ENCODE results near the gene TALDO1. TPM values are rescaled to one million over a fixed set of nuclear protein-coding genes. Genes with fewer than 3 reads are reported as not detected.
A peak's percentile ranks its signal among the peaks of the same experiment; 100 is the strongest.

TALDO1 gene
- total and polyA plus RNA-seq, 5 experiments from 2014 or later, result 120 to 173 (median 160) TPM

- H3K36me3 Mint-ChIP-seq, result peaks cover 0 to 17% (median 4%) of the 10 kb centered on the region in 3 donors
- ATAC-seq (peak; percentile 32 to 39), DNase-seq (no peak)
- H3K9me3 Mint-ChIP-seq, result no peaks in the 10 kb centered on the region
- POLR2A ChIA-PET, result interaction anchor here (0.7 to 2.0 kb wide), 3 partner anchors 10 to 51 kb away, joined by 3 to 6 read pairs (median 3); no protein-coding TSS in a partner anchor
- peak overlapping the region in 4 of 10 donors; percentile 22 to 48 (median 30) for H3K4me3 Mint-ChIP-seq
- H3K4me1 Mint-ChIP-seq, result peaks cover 9 to 17% (median 16%) of the 10 kb centered on the region in 4 donors
- peak overlapping the region in 2 of 10 donors; percentile 31 to 33 for H3K27ac Mint-ChIP-seq
- H3K27me3 Mint-ChIP-seq, result peaks cover 0 to 5% (median 0%) of the 10 kb centered on the region in 5 donors
Measured at GRCh38 chr11:788009-788640, 40.9 kb downstream of the TALDO1 start.

- ATAC-seq (no peak), DNase-seq (no peak)
- H3K36me3 Mint-ChIP-seq, result peaks cover 0 to 15% (median 4%) of the 10 kb centered on the region in 3 donors
- peak overlapping the region in 3 of 10 donors; percentile 10 to 35 (median 10) for H3K4me3 Mint-ChIP-seq
- POLR2A ChIA-PET, result interaction anchor here (0.7 to 1.8 kb wide), 2 partner anchors 15 to 17 kb away, joined by 3 to 4 read pairs; partner anchors contain the start of gene PIDD1
- no peaks in the 10 kb centered on the region for H3K9me3 Mint-ChIP-seq
- H3K27me3 Mint-ChIP-seq, result peaks cover 0 to 5% (median 0%) of the 10 kb centered on the region in 5 donors
- peaks cover 6 to 19% (median 13%) of the 10 kb centered on the region in 4 donors for H3K4me1 Mint-ChIP-seq
- peak overlapping the region in 1 of 10 donors; percentile 70 for H3K27ac Mint-ChIP-seq
Measured at GRCh38 chr11:788953-789940, 42.0 kb downstream of the TALDO1 start.

- peaks cover 0 to 15% (median 4%) of the 10 kb centered on the region in 3 donors for H3K36me3 Mint-ChIP-seq
- peak in 1 of 10 donors; percentile 25 for DNase-seq
- H3K27ac Mint-ChIP-seq, result peak within 1 kb of the TSS in 1 of 10 donors; percentile 70
- peaks cover 6 to 21% (median 14%) of the 10 kb centered on the region in 4 donors for H3K4me1 Mint-ChIP-seq
- H3K4me3 Mint-ChIP-seq, result peak within 1 kb of the TSS in 2 of 10 donors; percentile 10 to 35
- POLR2A ChIA-PET, result interaction anchor here (1.0 to 1.8 kb wide), 2 partner anchors 14 to 43 kb away, joined by 3 to 4 read pairs; partner anchors contain the start of genes CD151 and PIDD1
- H3K27me3 Mint-ChIP-seq, result peaks cover 0 to 5% (median 0%) of the 10 kb centered on the region in 5 donors
- H3K9me3 Mint-ChIP-seq, result no peaks in the 10 kb centered on the region
- peak; percentile 50 to 58 for ATAC-seq
Measured at GRCh38 chr11:789943-790342, 42.7 kb downstream of the TALDO1 start, which contains the start of gene CEND1. Gene CEND1, minus strand, starts transcription at chr11:790090. Its CDS starts 1,514 bp downstream, at chr11:788576.

- Mint-ChIP-seq H3K27me3 (peaks cover 0 to 5% (median 0%) of the 10 kb centered on the region in 5 donors), H3K4me3 (peak overlapping the region in 1 of 10 donors; percentile 62), H3K36me3 (peaks cover 0 to 15% (median 4%) of the 10 kb centered on the region in 3 donors), H3K27ac (peak overlapping the region in 1 of 10 donors; percentile 33), H3K4me1 (peaks cover 6 to 20% (median 16%) of the 10 kb centered on the region in 4 donors), H3K9me3 (no peaks in the 10 kb centered on the region)
- POLR2A ChIA-PET, result interaction anchor here (1.0 to 1.8 kb wide), 2 partner anchors 13 to 42 kb away, joined by 3 to 4 read pairs; partner anchors contain the start of genes CD151 and PIDD1
- no peak for DNase-seq
- ATAC-seq, result no peak
Measured at GRCh38 chr11:790721-791564, 43.7 kb downstream of the TALDO1 start.

GRCh38 chr11:791658-792534, 44.6 kb downstream of the TALDO1 start:
- ATAC-seq (no peak), DNase-seq (no peak)
- Mint-ChIP-seq H3K4me1 (peaks cover 4 to 24% (median 23%) of the 10 kb centered on the region in 4 donors), H3K4me3 (no peak overlapping the region), H3K9me3 (no peaks in the 10 kb centered on the region), H3K27me3 (peaks cover 0 to 5% (median 0%) of the 10 kb centered on the region in 5 donors), H3K36me3 (peaks cover 0 to 16% (median 4%) of the 10 kb centered on the region in 3 donors), H3K27ac (no peak overlapping the region)
- POLR2A ChIA-PET, result interaction anchor here (0.6 to 1.2 kb wide), 2 partner anchors 9 to 562 kb away, joined by 3 to 4 read pairs; no protein-coding TSS in a partner anchor

GRCh38 chr11:792535-792821, 45.2 kb downstream of the TALDO1 start:
- peaks cover 0 to 5% (median 0%) of the 10 kb centered on the region in 5 donors for H3K27me3 Mint-ChIP-seq
- no peak overlapping the region for H3K4me3 Mint-ChIP-seq
- H3K36me3 Mint-ChIP-seq, result peaks cover 0 to 16% (median 4%) of the 10 kb centered on the region in 3 donors
- DNase-seq (no peak), ATAC-seq (no peak)
- no peak overlapping the region for H3K27ac Mint-ChIP-seq
- POLR2A ChIA-PET, result interaction anchor here (0.6 to 1.2 kb wide), 3 partner anchors 9 to 1542 kb away, joined by 3 to 4 read pairs (median 3); no protein-coding TSS in a partner anchor
- peaks cover 6 to 29% (median 29%) of the 10 kb centered on the region in 4 donors for H3K4me1 Mint-ChIP-seq
- H3K9me3 Mint-ChIP-seq, result no peaks in the 10 kb centered on the region

GRCh38 chr11:792873-793272, 45.6 kb downstream of the TALDO1 start:
- ATAC-seq, result no peak
- Mint-ChIP-seq H3K4me1 (peaks cover 4 to 27% (median 26%) of the 10 kb centered on the region in 4 donors), H3K4me3 (peak overlapping the region in 1 of 10 donors; percentile 38), H3K36me3 (peaks cover 0 to 16% (median 4%) of the 10 kb centered on the region in 3 donors), H3K27ac (no peak overlapping the region), H3K27me3 (peaks cover 0 to 5% (median 0%) of the 10 kb centered on the region in 5 donors), H3K9me3 (no peaks in the 10 kb centered on the region)
- no peak for DNase-seq
- POLR2A ChIA-PET, result interaction anchor here (0.6 to 1.2 kb wide), 4 partner anchors 10 to 1542 kb away, joined by 3 to 5 read pairs (median 4); partner anchors contain the start of gene GATD1

GRCh38 chr11:793556-793955, 46.3 kb downstream of the TALDO1 start:
- Mint-ChIP-seq H3K4me1 (peaks cover 4 to 24% (median 22%) of the 10 kb centered on the region in 4 donors), H3K27me3 (peaks cover 0 to 5% (median 0%) of the 10 kb centered on the region in 5 donors), H3K27ac (no peak overlapping the region), H3K9me3 (no peaks in the 10 kb centered on the region), H3K4me3 (peak overlapping the region in 6 of 10 donors; percentile 6 to 76 (median 26)), H3K36me3 (peaks cover 0 to 16% (median 4%) of the 10 kb centered on the region in 3 donors)
- no peak for ATAC-seq
- DNase-seq, result no peak
- POLR2A ChIA-PET, result interaction anchor here (1.0 to 1.2 kb wide), 2 partner anchors 10 to 16 kb away, joined by 3 to 5 read pairs; partner anchors contain the start of gene GATD1

GRCh38 chr11:794013-794765, 46.9 kb downstream of the TALDO1 start:
- Mint-ChIP-seq H3K9me3 (no peaks in the 10 kb centered on the region), H3K27me3 (peaks cover 0 to 1% (median 0%) of the 10 kb centered on the region in 5 donors), H3K4me3 (peak overlapping the region; percentile 14 to 94 (median 40)), H3K4me1 (peaks cover 4 to 21% (median 19%) of the 10 kb centered on the region in 4 donors), H3K36me3 (peaks cover 0 to 16% (median 4%) of the 10 kb centered on the region in 3 donors), H3K27ac (no peak overlapping the region)
- ATAC-seq (no peak), DNase-seq (no peak)
- POLR2A ChIA-PET, result interaction anchor here (0.8 to 1.4 kb wide), 3 partner anchors 9 to 35 kb away, joined by 3 to 5 read pairs (median 3); partner anchors contain the start of gene GATD1

Measured in naive thymus-derived CD8-positive, alpha-beta T cell (primary cell).